Measurements from ENCODE around the gene ZNF804B. TPM values are rescaled to one million over a fixed set of nuclear protein-coding genes. Genes with fewer than 3 reads are reported as not detected.

The ZNF804B gene
- total RNA-seq, result not detected in 2 replicates

DNA sequence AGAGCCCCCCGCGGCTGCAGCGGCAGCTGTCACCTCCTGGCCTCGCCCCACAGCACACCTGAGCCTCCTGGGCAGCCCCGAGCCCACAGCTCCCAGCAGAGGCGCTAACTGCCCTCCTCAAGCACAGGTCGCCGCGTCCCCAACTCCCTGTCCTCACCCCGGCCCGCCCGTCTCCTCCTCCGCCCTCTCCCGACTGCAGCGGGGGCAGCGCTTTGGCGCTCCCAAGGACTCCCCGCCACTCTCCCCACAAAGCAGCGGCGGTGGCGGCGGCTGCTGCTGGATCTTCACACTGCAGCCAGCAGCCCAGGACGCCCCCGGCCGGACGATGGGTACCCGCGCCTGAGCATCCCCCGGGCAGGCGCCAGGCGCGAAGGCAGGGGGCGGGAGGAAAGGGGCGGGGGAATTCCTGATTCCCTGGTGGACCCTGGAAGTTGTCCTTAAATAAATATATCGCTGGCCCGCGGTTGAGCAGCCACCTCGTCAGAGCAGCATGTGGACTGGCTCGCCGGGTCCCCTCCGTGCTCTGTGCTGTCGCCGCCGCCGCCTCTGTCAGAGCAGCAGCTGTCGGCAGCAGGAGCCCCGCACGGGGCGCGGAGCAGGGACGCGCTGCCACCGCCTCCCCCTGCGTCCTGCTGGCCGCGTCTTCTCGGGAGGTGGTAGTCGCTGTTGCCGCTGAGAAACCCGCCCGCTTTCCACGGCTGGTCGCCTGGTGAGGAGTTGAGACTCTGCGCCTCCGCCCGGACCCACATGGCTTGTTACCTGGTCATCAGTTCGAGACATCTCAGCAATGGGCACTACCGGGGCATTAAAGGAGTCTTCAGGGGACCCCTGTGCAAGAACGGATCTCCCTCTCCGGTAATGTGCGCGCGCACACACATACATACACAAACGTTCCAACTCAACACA lies at the start of gene ZNF804B:
Gene ZNF804B (plus strand): TSS at position 471 of the 906 bp plus-strand sequence. CDS start 277 bp downstream, at position 748.

DNA sequence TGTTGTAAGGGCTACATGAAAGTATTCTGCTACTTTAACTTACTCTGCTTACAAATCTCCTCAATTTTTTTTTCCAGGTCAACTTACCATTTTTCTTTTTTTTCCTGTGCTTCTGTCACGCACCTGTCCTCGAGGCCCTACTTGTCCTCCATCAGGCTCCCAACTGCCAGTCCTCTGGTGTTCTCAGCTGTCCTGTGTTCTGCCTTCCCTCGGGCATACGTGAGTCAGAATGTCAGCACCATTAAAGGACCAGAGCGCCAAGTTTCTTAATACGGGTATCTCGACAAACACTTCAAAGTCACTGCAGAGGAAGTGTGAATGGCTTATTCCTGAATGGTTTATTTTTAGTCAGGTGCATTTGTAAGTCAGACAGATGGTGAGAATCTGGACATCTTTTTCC lies 36.1 kb downstream of the ZNF804B start, which contains the start of gene TEX47:
Gene TEX47 (minus strand): TSS at position 185 of the 400 bp plus-strand sequence. CDS start 795 bp downstream, outside the sequence.

Other genes starting within 250 kb of the ZNF804B start
- gene TEX47, start 36.0 kb downstream of the ZNF804B start, total RNA-seq, result not detected in 2 replicates